ENCODE measurements around the gene NR1D2.

GRCh38 chr3:23966328-23966727 lies 21.2 kb downstream of the NR1D2 start:
- TF ChIP-seq POLR2A (IDR thresholded peaks at IDR 0.05; ENCODE audit: low read depth, low read length) (no peak), POLR2AphosphoS5 (IDR thresholded peaks at IDR 0.05; ENCODE audit: low read depth, low read length) (no peak)

All from GM12892 (cell line).